HUES48 (cell line): ENCODE measurements around the gene RNF175.

ENCODE experiments used
- H3K27ac ChIP-seq: one replicate; pipeline ENCODE4 v1.7.0; 2013; ENCODE audit warnings: low read depth, low read length, inconsistent platforms
- H3K27me3 ChIP-seq: 2 replicates; pipeline ENCODE4 v1.6.1; 2013; ENCODE audit warnings: mild to moderate bottlenecking, low read length; ENCODE audit not compliant: control insufficient read depth, insufficient read depth
- H3K36me3 ChIP-seq: 2 replicates; pipeline ENCODE4 v1.6.1; 2013; ENCODE audit warnings: low read length; ENCODE audit not compliant: control insufficient read depth, insufficient read depth
- H3K4me1 ChIP-seq: 2 replicates; pipeline ENCODE4 v1.6.1; 2013; ENCODE audit warnings: mild to moderate bottlenecking, low read length; ENCODE audit not compliant: control insufficient read depth, insufficient read depth
- H3K4me3 ChIP-seq: 2 replicates; pipeline ENCODE4 v1.5.1; 2013; ENCODE audit warnings: mild to moderate bottlenecking, low read depth, low read length
- H3K9ac ChIP-seq: 2 replicates; pipeline ENCODE4 v1.6.1; 2013; ENCODE audit warnings: mild to moderate bottlenecking, low read depth, low read length, moderate library complexity
- H3K9me3 ChIP-seq: 2 replicates; pipeline ENCODE4 v1.6.1; 2013; ENCODE audit warnings: low read length; ENCODE audit not compliant: control insufficient read depth, insufficient read depth

RNF175 gene

DNA sequence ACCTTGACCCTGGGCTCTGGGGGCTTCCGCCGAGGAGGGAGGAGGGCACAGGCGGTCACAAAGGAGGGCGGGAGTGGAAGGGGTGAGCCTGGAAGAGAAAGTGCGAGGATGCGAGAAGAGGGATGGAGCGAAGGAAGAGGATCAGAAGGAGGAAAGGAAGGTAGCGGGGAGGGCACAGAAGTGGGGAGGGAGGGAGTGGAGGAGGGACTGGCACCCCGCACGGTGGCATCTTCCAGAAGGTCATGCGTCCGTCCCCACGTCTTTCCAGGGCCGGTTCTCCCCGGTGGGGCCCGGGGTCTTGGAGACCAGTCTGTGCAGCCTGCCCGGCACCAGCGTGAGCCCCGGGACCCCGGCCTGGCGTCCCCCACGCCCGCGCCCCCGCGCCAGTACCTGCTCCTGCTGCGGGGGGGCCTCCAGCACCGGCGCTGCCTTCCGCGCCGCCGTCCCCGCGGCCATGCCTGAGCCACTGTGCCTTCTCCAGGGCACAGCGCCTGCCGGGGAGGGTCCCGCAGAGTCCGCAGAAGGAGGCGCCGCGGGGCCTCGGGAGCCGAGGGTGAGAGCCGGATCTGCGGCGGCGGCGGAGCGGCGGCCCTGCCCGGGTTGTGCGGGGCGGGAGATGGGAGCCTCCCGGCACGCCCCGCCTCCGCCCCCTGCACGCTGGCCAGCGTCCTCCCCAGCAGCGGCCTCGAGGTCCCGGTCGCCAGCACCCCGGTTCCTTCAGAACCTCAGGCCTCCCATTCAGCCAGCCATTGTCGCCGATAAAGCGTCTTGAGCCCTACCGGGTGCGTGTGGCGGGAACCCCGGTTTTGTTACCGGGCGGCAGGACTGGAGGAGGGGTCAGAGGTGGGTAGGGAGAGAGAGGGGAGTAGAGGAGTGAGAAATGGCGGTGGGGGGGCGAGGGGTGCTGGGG, at the start of gene RNF175:
RNF175 (minus strand) TSS at position 618 of the 910 bp plus-strand sequence; CDS start at position 456, 162 bp downstream.
- Histone ChIP-seq H3K4me3 (peak within 1 kb of the TSS; percentile 68), H3K9ac (peak within 1 kb of the TSS; percentile 54), H3K27ac (no peak within 1 kb of the TSS), H3K36me3 (no peaks in the 10 kb centered on the region), H3K9me3 (no peaks in the 10 kb centered on the region), H3K27me3 (peaks cover 19% of the 10 kb centered on the region), H3K4me1 (peaks cover 39% of the 10 kb centered on the region)

DNA sequence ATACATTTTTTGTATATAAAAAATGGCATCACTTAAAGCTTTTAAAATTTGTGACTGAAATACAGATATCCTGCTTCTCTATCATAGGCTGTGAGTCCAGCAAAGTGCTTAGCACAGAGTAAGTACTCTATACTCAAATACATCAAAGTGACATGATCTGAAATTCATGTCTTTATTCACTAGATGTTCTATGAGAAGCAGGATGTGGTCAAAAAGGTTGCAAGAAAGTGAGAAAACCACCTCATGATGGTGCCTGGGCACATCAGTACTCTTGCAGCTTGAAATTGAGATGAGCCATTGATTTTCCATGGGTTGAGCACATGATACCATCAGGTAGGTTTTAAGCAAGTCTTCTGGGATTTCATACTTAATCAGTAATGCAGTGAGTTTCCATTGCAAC, 49.5 kb upstream of the RNF175 start:
- Histone ChIP-seq H3K27ac (no peak overlapping the region), H3K4me1 (peaks cover 5% of the 10 kb centered on the region; the same call in 1 of the 2 replicates), H3K36me3 (no peaks in the 10 kb centered on the region), H3K9me3 (no peaks in the 10 kb centered on the region), H3K4me3 (no peak overlapping the region), H3K27me3 (no peaks in the 10 kb centered on the region), H3K9ac (no peak overlapping the region)

DNA sequence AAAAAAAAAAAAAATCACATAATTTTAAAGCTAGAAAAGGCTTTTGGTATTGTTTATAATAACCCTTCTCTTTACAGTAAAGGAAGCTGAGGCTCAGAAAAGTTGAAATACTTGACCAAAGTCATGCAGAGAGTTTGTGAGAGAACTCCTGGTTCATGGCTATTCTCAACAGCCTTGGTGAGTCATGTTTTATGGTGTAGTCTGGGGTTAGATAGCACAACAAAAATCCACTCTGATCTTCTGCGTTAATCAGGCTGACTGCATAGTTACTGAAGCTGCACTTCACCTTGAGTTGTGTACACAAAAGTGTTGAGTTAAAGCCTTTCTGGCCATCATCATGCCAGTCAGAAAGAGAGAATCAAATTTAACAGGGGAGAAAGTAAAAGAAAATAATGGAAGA, 48.4 kb upstream of the RNF175 start:
- peaks cover 5% of the 10 kb centered on the region; the same call in 1 of the 2 replicates for H3K4me1 ChIP-seq
- no peak overlapping the region for H3K27ac ChIP-seq

GRCh38 chr4:153806073-153806472, 46.2 kb upstream of the RNF175 start:
- no peak overlapping the region for H3K9ac ChIP-seq
- H3K4me3 ChIP-seq: no peak overlapping the region
- no peaks in the 10 kb centered on the region for H3K36me3 ChIP-seq
- no peaks in the 10 kb centered on the region for H3K27me3 ChIP-seq
- H3K9me3 ChIP-seq: no peaks in the 10 kb centered on the region
- H3K4me1 ChIP-seq: no peaks in the 10 kb centered on the region
- no peak overlapping the region for H3K27ac ChIP-seq

More for the DNA sequence above, 48.4 kb upstream of the RNF175 start:
- no peaks in the 10 kb centered on the region for H3K27me3 ChIP-seq
- H3K36me3 ChIP-seq: no peaks in the 10 kb centered on the region
- H3K4me3 ChIP-seq: no peak overlapping the region
- H3K9ac ChIP-seq: no peak overlapping the region
- no peaks in the 10 kb centered on the region for H3K9me3 ChIP-seq

GRCh38 chr4:153804722-153805121, 44.9 kb upstream of the RNF175 start:
- no peaks in the 10 kb centered on the region for H3K4me1 ChIP-seq
- no peak overlapping the region for H3K9ac ChIP-seq
- H3K9me3 ChIP-seq: no peaks in the 10 kb centered on the region
- H3K27me3 ChIP-seq: no peaks in the 10 kb centered on the region
- H3K4me3 ChIP-seq: no peak overlapping the region
- H3K36me3 ChIP-seq: no peaks in the 10 kb centered on the region
- no peak overlapping the region for H3K27ac ChIP-seq

GRCh38 chr4:153799694-153800074, 39.9 kb upstream of the RNF175 start:
- Histone ChIP-seq H3K9ac (no peak overlapping the region), H3K27me3 (no peaks in the 10 kb centered on the region), H3K4me3 (no peak overlapping the region), H3K27ac (no peak overlapping the region), H3K9me3 (no peaks in the 10 kb centered on the region), H3K36me3 (no peaks in the 10 kb centered on the region), H3K4me1 (no peaks in the 10 kb centered on the region)

DNA sequence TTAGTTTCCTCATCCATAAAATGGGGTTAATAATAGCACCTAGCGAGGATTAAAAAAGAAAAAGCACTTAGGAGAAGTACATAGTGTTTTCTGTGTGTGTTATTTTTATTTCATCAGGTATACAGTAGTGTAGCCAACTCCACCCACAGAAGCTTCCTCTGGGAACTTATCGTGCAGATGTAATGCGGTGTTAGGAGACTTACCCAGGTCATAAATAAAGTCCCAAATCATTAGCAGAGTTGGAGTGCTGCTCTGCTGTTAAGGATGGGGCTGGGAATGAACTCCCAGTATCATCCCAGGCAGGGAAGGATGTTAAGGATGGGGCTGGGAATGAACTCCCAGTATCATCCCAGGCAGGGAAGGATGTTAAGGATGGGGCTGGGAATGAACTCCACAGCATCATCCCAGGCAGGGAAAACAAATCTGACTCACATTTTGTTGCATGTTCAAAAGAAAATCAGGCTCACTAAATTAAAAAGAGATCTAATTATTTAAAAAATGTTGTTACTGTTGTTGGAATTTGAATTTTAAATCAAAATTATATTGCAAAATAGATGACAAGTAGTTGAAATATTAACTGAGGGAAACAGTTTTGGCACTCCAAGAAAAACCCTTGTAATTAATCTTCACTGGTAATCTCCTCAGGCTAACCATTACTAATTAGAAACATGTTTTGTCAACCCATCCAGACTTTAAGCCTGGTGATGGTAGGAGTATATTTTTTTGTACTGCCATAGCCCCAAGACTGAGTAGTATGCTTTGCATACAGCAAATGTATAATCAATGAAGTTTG, 39.3 kb upstream of the RNF175 start:
- Histone ChIP-seq H3K4me1 (no peaks in the 10 kb centered on the region), H3K27ac (no peak overlapping the region), H3K4me3 (no peak overlapping the region), H3K27me3 (0 out of 2 replicates have a peak, but pooled peaks cover 2% of the 10 kb centered on the region), H3K9ac (no peak overlapping the region), H3K36me3 (no peaks in the 10 kb centered on the region), H3K9me3 (no peaks in the 10 kb centered on the region)

DNA sequence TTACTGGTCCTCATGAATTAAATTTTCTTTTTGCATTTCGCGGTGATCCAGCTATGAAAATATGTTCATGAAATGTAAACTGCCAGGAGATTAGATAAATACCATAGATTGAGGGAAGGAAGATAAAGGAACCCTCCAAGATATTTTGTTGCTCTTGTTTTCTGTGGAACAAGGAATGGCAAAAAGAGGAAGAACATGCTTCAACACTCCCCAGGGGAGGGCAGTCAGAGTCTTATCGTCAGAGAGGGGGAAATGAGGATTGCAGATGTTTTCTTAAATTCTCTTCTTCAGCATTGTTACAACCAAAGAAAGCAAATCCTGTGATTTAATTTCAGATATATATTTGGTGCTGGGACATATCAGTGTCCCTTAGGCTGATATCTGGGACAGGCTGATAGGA, 38.6 kb upstream of the RNF175 start:
- H3K4me3 ChIP-seq: no peak overlapping the region
- 0 out of 2 replicates have a peak, but pooled peaks cover 2% of the 10 kb centered on the region for H3K4me1 ChIP-seq
- H3K36me3 ChIP-seq: no peaks in the 10 kb centered on the region
- no peak overlapping the region for H3K27ac ChIP-seq
- no peaks in the 10 kb centered on the region for H3K9me3 ChIP-seq
- H3K27me3 ChIP-seq: peaks cover 6% of the 10 kb centered on the region; the same call in 1 of the 2 replicates
- H3K9ac ChIP-seq: no peak overlapping the region

- no peak overlapping the region for H3K4me3 ChIP-seq
- no peak overlapping the region for H3K27ac ChIP-seq
- H3K36me3 ChIP-seq: no peaks in the 10 kb centered on the region
- H3K9ac ChIP-seq: no peak overlapping the region
- H3K27me3 ChIP-seq: peaks cover 28% of the 10 kb centered on the region
- no peaks in the 10 kb centered on the region for H3K9me3 ChIP-seq
- H3K4me1 ChIP-seq: peaks cover 19% of the 10 kb centered on the region
Measured at GRCh38 chr4:153794006-153794405, 34.2 kb upstream of the RNF175 start.

GRCh38 chr4:153792618-153793247, 32.9 kb upstream of the RNF175 start:
- H3K27me3 ChIP-seq: peaks cover 32% of the 10 kb centered on the region
- no peaks in the 10 kb centered on the region for H3K36me3 ChIP-seq
- H3K4me1 ChIP-seq: peaks cover 19% of the 10 kb centered on the region
- H3K4me3 ChIP-seq: peak overlapping the region; percentile 70
- H3K9me3 ChIP-seq: no peaks in the 10 kb centered on the region
- H3K27ac ChIP-seq: peak overlapping the region; percentile 21
- H3K9ac ChIP-seq: peak overlapping the region; percentile 87
